PC-9 (cell line): ENCODE measurements around the gene DMXL1.

Experiments used
- CTCF ChIP-seq: fragments of 200-600 bp; sonication (generic); conservative IDR thresholded peaks from 2 replicates; pipeline ENCODE4 v1.6.1; 2017; ENCODE audit warnings: mixed run types, antibody characterized with exemption, mild to moderate bottlenecking, moderate library complexity
- EZH2 ChIP-seq: fragments of 200-600 bp; sonication (generic); IDR thresholded peaks from 2 replicates; pipeline ENCODE4 v1.8.0; 2017; ENCODE audit warnings: antibody characterized with exemption, low read depth

GRCh38 chr5:119274030-119274766 lies 203.3 kb downstream of the DMXL1 start:
- TF ChIP-seq CTCF (no peak), EZH2 (no peak)
